ENCODE measurements around the gene GGTA1.

Gene GGTA1

DNA sequence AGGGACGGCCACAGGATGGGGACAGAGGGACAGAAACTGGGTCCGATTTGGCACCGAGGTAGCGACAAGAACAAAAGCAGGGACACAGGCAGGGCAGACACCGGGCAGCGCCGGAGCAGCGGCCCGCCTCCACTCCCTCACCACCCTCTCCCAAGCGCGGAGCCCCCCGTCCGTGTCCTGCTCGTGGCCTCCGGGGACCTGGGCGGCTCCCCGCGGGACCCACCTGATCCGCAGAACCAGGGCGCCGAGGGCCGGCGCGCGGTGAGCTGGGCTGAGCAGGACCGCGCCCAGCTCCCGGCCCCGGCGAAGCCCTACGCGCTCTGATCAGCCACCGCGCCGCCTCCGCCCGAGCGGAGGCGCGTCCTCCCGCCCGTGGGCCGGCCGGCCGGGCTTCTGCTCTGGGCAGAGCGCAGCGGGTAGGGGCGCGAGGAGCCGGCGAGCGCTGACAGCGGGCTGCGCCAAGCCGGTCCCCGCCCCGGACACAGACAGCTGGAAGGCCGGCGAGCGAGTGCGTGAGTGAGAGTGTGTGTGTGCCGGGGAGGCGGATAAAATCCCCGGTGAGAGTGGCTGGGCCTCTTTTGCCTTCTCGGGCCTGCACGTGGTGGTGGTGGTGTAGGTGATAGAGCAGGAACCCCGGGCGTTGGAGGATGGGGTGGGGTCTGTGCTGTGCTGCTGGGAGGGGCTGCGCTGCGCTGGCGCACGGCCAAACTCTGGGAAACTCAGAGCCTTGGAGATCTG lies at the start of gene GGTA1:
GGTA1 (minus strand) TSS at position 418 of the 738 bp plus-strand sequence. CDS start 31,922 bp downstream, outside the sequence.
- H3K4me3 ChIP-seq (ENCODE audit: control insufficient read depth, low read depth, low read length): peak within 1 kb of the TSS; percentile 25
- TF ChIP-seq, protein P1, sequence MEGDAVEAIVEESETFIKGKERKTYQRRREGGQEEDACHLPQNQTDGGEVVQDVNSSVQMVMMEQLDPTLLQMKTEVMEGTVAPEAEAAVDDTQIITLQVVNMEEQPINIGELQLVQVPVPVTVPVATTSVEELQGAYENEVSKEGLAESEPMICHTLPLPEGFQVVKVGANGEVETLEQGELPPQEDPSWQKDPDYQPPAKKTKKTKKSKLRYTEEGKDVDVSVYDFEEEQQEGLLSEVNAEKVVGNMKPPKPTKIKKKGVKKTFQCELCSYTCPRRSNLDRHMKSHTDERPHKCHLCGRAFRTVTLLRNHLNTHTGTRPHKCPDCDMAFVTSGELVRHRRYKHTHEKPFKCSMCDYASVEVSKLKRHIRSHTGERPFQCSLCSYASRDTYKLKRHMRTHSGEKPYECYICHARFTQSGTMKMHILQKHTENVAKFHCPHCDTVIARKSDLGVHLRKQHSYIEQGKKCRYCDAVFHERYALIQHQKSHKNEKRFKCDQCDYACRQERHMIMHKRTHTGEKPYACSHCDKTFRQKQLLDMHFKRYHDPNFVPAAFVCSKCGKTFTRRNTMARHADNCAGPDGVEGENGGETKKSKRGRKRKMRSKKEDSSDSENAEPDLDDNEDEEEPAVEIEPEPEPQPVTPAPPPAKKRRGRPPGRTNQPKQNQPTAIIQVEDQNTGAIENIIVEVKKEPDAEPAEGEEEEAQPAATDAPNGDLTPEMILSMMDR (conservative IDR thresholded peaks at IDR 0.05; ENCODE audit: control insufficient read depth, insufficient read depth, low read depth, low read length): no peak
- DNase-seq (ENCODE audit: low read depth): peak; percentile 39

GRCh38 chr9:121548666-121549065 lies 49.0 kb upstream of the GGTA1 start:
- no peak for DNase-seq (ENCODE audit: low read depth)
- H3K4me3 ChIP-seq (ENCODE audit: control insufficient read depth, low read depth, low read length): no peak overlapping the region
- TF ChIP-seq, protein P1 (conservative IDR thresholded peaks at IDR 0.05; ENCODE audit: control insufficient read depth, insufficient read depth, low read depth, low read length): no peak

DNA sequence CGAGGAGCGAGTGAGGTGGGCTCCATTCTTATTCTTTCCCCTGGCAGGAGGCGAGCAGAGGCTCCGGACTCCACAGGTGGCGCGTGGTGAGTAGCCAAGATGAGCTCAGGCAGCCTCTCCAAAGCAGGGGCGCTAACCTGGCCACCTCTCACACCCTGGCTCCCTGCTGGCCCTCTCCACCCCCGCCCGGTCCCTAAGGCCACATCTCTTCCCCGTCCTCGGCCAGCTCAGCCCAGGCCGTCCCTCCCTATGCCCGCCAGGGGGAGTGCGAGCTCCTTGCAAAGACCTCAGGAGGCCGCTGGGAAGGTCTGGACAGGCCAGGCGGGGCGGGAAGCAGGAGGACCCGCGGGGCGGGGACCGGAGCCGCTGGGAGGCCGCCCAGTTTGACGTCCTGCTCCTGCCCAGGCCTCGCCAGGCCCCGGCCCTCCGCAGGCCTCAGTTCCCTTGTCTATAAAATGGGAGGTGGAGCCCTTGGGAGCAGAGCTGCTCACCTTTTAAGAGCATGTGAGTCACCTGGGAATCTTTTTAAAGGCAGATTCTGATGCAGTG lies 46.3 kb upstream of the GGTA1 start:
- TF ChIP-seq, protein P1 (conservative IDR thresholded peaks at IDR 0.05; ENCODE audit: control insufficient read depth, insufficient read depth, low read depth, low read length): peak; percentile 77
- no peak overlapping the region for H3K4me3 ChIP-seq (ENCODE audit: control insufficient read depth, low read depth, low read length)

GRCh38 chr9:121545150-121545874 lies 45.7 kb upstream of the GGTA1 start:
- no peak for DNase-seq (ENCODE audit: low read depth)
- H3K4me3 ChIP-seq (ENCODE audit: control insufficient read depth, low read depth, low read length): no peak overlapping the region
- TF ChIP-seq, protein P1 (conservative IDR thresholded peaks at IDR 0.05; ENCODE audit: control insufficient read depth, insufficient read depth, low read depth, low read length): no peak

More for the DNA sequence above, 46.3 kb upstream of the GGTA1 start:
- DNase-seq (ENCODE audit: low read depth): peak; percentile 91

DNA sequence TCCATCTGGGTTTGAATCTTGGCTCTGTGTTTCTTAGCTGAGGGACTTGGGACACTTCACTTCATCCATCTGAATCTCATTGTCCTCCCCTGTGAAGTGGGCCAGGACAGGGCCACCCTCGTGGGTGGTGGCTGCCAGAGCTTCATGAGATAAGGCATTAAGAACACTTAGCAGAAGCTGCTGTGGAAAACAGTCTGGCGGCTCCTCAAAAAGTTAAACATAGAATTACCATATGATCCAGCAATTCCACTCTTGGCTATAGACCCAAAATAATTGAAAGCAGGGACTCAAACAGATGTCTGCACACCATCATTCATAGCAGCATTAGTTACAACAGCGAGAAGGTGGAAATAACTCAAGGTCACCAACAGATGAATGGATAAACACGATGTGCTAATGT lies 42.4 kb upstream of the GGTA1 start:
- DNase-seq (ENCODE audit: low read depth): no peak
- H3K4me3 ChIP-seq (ENCODE audit: control insufficient read depth, low read depth, low read length): no peak overlapping the region
- TF ChIP-seq, protein P1 (conservative IDR thresholded peaks at IDR 0.05; ENCODE audit: control insufficient read depth, insufficient read depth, low read depth, low read length): no peak

GRCh38 chr9:121541256-121541655 lies 41.6 kb upstream of the GGTA1 start:
- TF ChIP-seq, protein P1 (conservative IDR thresholded peaks at IDR 0.05; ENCODE audit: control insufficient read depth, insufficient read depth, low read depth, low read length): no peak
- no peak overlapping the region for H3K4me3 ChIP-seq (ENCODE audit: control insufficient read depth, low read depth, low read length)
- DNase-seq (ENCODE audit: low read depth): no peak

Measured in fibroblast of mammary gland (primary cell).